K562 (cell line): ENCODE results near the gene SLC1A2. TPM values are rescaled to one million over a fixed set of nuclear protein-coding genes. Genes with fewer than 3 reads are reported as not detected.

Source experiments
- DNMT1 ChIP-seq: fragments of 450-650 bp; IDR thresholded peaks from 2 replicates; pipeline ENCODE4 v1.6.1; 2016; ENCODE audit warnings: antibody characterized with exemption, mild to moderate bottlenecking
- HNRNPK ChIP-seq: fragments of 200-400 bp; formaldehyde crosslinking; IDR thresholded peaks from one replicate; pipeline ENCODE4 v1.6.1; 2018; ENCODE audit warnings: mild to moderate bottlenecking, low read depth, low read length; ENCODE audit not compliant: poor library complexity, severe bottlenecking
- NR2C2 ChIP-seq, 2 experiments: fragments of 200-800 bp in 1 of 2; sonication (Bioruptor generic) in 1 of 2; sonication (generic) in 1 of 2; formaldehyde crosslinking in 1 of 2; IDR thresholded peaks; 2 replicates each; pipeline versions ENCODE4 v1.6.1 to v1.8.0; 2016 to 2022; ENCODE audit warnings: mild to moderate bottlenecking in 1 of 2, missing compliant biosample characterization in 1 of 2, missing genetic modification characterization in 1 of 2, missing genetic modification reagents in 1 of 2
- SAFB ChIP-seq: fragments of 200-400 bp; formaldehyde crosslinking; IDR thresholded peaks from 2 replicates; pipeline ENCODE4 v1.6.1; 2017; ENCODE audit warnings: low read depth, low read length, borderline replicate concordance
- ZFP1 ChIP-seq: fragments of 450-650 bp; formaldehyde crosslinking; IDR thresholded peaks from 2 replicates; pipeline ENCODE4 v1.4.0; 2020; ENCODE audit warnings: mild to moderate bottlenecking, mixed read lengths
- ZNF830 ChIP-seq: fragments of 250-450 bp; sonication (Bioruptor Pico); IDR thresholded peaks from 2 replicates; pipeline ENCODE4 v1.5.0; 2021; ENCODE audit warnings: mild to moderate bottlenecking
- polyA plus RNA-seq, 8 experiments: library from polyadenylated mRNA; depleted of rRNA in 4 of 8; stranded (reverse) in 5 of 8; unstranded in 3 of 8; fragments of >200 nt; fragmentation: Nextera tagmentation in 2 of 8; fragmentation: Illumina TruSeq in 1 of 8; extraction: Ambion mirVana in 2 of 8; extraction: Trizol in 1 of 8; gene quantifications; 2 replicates each; pipeline versions ENCODE4 v1.2.1 to v1.2.3, GENCODE V29; 2011 to 2014; ENCODE audit warnings: inconsistent platforms in 1 of 8, missing spikeins in 1 of 8
- total RNA-seq, 7 experiments: library from RNA; depleted of rRNA in 6 of 7; stranded (reverse); fragments of >200 nt in 6 of 7; fragmentation: Illumina TruSeq in 2 of 7; extraction: Trizol in 2 of 7; gene quantifications; 2 replicates each; pipeline versions ENCODE4 v1.2.1 to v1.2.3, GENCODE V29; 2011 to 2021; ENCODE audit warnings: low replicate concordance in 1 of 7
- TF ChIP-seq, protein P1 (sequence below): fragments of 250-450 bp; sonication (Bioruptor Pico); IDR thresholded peaks from 2 replicates; pipeline ENCODE4 v1.5.1; 2021; ENCODE audit warnings: mild to moderate bottlenecking
- TF ChIP-seq, protein P2 (sequence below): fragments of 450-650 bp; IDR thresholded peaks from 2 replicates; pipeline ENCODE4 v1.6.1; 2016; ENCODE audit warnings: low read depth, mild to moderate bottlenecking, moderate library complexity
- TF ChIP-seq, protein P3 (sequence below): sonication (generic); formaldehyde crosslinking; IDR thresholded peaks from 2 replicates; pipeline ENCODE4 v1.8.0; 2022; ENCODE audit warnings: missing genetic modification reagents, mild to moderate bottlenecking, borderline replicate concordance
- TF ChIP-seq, protein P4 (sequence below): fragments of 450-650 bp; IDR thresholded peaks from 2 replicates; pipeline ENCODE4 v1.6.1; 2016; ENCODE audit warnings: low read depth
- TF ChIP-seq, protein P5 (sequence below): fragments of 450-650 bp; formaldehyde crosslinking; conservative IDR thresholded peaks from 2 replicates; pipeline ENCODE4 v1.4.0; 2022; ENCODE audit warnings: mild to moderate bottlenecking, missing genetic modification characterization

SLC1A2 gene
- total and polyA plus RNA-seq, 9 of the 15 experiments (the other 6 are each of a cell fraction or from before 2014, with no cell fraction given) = 0.03 to 0.07 (median 0.04) TPM; not detected in 5

DNA sequence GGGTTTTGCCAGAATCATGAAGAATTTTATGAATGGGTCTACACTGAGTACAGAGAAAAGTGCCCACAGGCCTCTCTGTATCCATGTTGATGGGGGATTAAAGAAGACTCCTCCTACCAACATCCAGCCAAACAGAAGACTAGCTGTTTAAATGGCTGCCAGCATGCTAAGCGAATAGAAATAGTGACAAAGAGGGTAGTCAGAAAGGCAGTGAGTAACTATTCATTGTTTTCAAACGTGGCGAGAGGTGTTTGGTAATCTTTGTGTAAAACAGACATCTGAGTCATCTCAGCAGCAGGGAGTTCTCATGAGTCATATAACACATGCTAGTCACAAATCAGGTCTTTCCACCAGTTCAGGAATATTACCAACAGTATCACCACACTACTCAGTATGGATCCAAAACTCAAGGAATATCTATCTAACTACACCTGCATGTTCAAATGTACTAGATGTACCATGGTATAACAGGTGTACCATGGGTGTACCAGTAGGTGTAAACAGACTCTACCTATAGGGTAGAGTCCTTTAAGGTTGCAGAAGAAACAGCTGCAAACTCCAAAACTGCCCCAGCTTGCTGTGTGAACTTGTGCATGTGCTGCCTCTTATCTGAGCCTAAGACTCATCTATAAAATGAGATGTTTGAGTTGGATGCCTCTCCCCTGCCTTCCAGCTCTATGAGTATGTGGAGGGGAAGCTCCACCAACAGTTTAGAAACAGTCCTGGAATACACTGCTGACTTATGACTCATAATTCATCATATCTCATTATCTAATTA is 82.0 kb downstream of the SLC1A2 start (continued):
- TF ChIP-seq HNRNPK (no peak), SAFB (no peak), ZFP1 (CRISPR knock-in tag) (no peak), NR2C2 (CRISPR knock-in tag; IDR thresholded peaks at IDR 0.05) (no peak), NR2C2 (tag; IDR thresholded peaks at IDR 0.05) (peak; percentile 53; the same call in 1 of the 2 replicates), ZNF830 (CRISPR knock-in tag) (no peak), DNMT1 (no peak)
- TF ChIP-seq, protein P1, sequence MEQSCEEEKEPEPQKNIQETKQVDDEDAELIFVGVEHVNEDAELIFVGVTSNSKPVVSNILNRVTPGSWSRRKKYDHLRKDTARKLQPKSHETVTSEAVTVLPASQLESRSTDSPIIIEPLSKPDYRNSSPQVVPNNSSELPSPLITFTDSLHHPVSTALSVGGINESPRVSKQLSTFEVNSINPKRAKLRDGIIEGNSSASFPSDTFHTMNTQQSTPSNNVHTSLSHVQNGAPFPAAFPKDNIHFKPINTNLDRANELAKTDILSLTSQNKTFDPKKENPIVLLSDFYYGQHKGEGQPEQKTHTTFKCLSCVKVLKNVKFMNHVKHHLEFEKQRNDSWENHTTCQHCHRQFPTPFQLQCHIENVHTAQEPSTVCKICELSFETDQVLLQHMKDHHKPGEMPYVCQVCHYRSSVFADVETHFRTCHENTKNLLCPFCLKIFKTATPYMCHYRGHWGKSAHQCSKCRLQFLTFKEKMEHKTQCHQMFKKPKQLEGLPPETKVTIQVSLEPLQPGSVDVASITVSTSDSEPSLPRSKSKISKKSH (CRISPR knock-in tag) = no peak
- TF ChIP-seq, protein P2, sequence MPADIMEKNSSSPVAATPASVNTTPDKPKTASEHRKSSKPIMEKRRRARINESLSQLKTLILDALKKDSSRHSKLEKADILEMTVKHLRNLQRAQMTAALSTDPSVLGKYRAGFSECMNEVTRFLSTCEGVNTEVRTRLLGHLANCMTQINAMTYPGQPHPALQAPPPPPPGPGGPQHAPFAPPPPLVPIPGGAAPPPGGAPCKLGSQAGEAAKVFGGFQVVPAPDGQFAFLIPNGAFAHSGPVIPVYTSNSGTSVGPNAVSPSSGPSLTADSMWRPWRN = no peak
- TF ChIP-seq, protein P3, sequence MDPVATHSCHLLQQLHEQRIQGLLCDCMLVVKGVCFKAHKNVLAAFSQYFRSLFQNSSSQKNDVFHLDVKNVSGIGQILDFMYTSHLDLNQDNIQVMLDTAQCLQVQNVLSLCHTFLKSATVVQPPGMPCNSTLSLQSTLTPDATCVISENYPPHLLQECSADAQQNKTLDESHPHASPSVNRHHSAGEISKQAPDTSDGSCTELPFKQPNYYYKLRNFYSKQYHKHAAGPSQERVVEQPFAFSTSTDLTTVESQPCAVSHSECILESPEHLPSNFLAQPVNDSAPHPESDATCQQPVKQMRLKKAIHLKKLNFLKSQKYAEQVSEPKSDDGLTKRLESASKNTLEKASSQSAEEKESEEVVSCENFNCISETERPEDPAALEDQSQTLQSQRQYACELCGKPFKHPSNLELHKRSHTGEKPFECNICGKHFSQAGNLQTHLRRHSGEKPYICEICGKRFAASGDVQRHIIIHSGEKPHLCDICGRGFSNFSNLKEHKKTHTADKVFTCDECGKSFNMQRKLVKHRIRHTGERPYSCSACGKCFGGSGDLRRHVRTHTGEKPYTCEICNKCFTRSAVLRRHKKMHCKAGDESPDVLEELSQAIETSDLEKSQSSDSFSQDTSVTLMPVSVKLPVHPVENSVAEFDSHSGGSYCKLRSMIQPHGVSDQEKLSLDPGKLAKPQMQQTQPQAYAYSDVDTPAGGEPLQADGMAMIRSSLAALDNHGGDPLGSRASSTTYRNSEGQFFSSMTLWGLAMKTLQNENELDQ = no peak
- TF ChIP-seq, protein P4, sequence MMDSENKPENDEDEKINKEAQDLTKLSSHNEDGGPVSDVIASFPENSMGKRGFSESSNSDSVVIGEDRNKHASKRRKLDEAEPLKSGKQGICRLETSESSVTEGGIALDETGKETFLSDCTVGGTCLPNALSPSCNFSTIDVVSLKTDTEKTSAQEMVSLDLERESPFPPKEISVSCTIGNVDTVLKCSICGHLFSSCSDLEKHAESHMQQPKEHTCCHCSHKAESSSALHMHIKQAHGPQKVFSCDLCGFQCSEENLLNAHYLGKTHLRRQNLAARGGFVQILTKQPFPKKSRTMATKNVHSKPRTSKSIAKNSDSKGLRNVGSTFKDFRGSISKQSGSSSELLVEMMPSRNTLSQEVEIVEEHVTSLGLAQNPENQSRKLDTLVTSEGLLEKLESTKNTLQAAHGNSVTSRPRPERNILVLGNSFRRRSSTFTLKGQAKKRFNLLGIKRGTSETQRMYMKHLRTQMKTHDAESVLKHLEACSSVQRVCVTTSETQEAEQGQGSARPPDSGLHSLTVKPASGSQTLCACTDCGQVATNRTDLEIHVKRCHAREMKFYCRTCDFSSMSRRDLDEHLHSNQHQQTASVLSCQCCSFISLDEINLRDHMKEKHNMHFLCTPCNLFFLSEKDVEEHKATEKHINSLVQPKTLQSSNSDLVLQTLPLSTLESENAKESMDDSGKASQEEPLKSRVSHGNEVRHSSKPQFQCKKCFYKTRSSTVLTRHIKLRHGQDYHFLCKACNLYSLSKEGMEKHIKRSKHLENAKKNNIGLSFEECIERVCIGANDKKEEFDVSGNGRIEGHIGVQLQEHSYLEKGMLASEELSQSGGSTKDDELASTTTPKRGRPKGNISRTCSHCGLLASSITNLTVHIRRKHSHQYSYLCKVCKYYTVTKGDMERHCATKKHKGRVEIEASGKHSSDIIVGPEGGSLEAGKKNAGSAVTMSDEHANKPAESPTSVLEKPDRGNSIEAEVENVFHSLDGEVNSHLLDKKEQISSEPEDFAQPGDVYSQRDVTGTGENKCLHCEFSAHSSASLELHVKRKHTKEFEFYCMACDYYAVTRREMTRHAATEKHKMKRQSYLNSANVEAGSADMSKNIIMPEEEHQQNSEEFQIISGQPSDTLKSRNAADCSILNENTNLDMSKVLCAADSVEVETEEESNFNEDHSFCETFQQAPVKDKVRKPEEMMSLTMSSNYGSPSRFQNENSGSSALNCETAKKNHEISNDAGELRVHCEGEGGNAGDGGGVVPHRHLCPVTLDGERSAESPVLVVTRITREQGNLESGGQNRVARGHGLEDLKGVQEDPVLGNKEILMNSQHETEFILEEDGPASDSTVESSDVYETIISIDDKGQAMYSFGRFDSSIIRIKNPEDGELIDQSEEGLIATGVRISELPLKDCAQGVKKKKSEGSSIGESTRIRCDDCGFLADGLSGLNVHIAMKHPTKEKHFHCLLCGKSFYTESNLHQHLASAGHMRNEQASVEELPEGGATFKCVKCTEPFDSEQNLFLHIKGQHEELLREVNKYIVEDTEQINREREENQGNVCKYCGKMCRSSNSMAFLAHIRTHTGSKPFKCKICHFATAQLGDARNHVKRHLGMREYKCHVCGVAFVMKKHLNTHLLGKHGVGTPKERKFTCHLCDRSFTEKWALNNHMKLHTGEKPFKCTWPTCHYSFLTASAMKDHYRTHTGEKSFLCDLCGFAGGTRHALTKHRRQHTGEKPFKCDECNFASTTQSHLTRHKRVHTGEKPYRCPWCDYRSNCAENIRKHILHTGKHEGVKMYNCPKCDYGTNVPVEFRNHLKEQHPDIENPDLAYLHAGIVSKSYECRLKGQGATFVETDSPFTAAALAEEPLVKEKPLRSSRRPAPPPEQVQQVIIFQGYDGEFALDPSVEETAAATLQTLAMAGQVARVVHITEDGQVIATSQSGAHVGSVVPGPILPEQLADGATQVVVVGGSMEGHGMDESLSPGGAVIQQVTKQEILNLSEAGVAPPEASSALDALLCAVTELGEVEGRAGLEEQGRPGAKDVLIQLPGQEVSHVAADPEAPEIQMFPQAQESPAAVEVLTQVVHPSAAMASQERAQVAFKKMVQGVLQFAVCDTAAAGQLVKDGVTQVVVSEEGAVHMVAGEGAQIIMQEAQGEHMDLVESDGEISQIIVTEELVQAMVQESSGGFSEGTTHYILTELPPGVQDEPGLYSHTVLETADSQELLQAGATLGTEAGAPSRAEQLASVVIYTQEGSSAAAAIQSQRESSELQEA = no peak
- TF ChIP-seq, protein P5, sequence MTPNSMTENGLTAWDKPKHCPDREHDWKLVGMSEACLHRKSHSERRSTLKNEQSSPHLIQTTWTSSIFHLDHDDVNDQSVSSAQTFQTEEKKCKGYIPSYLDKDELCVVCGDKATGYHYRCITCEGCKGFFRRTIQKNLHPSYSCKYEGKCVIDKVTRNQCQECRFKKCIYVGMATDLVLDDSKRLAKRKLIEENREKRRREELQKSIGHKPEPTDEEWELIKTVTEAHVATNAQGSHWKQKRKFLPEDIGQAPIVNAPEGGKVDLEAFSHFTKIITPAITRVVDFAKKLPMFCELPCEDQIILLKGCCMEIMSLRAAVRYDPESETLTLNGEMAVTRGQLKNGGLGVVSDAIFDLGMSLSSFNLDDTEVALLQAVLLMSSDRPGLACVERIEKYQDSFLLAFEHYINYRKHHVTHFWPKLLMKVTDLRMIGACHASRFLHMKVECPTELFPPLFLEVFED (CRISPR knock-in tag) = peak; percentile 94
